Fibroblast of the aortic adventitia (primary cell): Measurements from ENCODE around the gene FAM193B. TPM values are rescaled to one million over a fixed set of nuclear protein-coding genes. Genes with fewer than 3 reads are reported as not detected.

Source experiments
- total RNA-seq: library from RNA; depleted of rRNA; stranded (reverse); fragments of >200 nt; gene quantifications from 2 replicates; pipeline ENCODE4 v1.2.3, GENCODE V29; 2012; ENCODE audit warnings: low replicate concordance

The FAM193B gene
- total RNA-seq, 1 donor: 20.2 TPM

Other genes with a start within 250 kb of the FAM193B start
- 2.6 and 17.5 TPM in 2 replicates for gene MXD3, start 242.7 kb downstream of the FAM193B start, total RNA-seq
- 116 and 190 TPM in 2 replicates for gene LMAN2, start 202.9 kb downstream of the FAM193B start, total RNA-seq
- gene RGS14, start 196.6 kb downstream of the FAM193B start, total RNA-seq: 3.1 and 28.9 TPM in 2 replicates
- not detected in 2 replicates for gene SLC34A1, start 170.1 kb downstream of the FAM193B start, total RNA-seq
- not detected in 2 replicates for gene PFN3, start 153.9 kb downstream of the FAM193B start, total RNA-seq
- gene F12, start 145.0 kb downstream of the FAM193B start, total RNA-seq: 0.27 and 1.4 TPM in 2 replicates
- 9.3 and 15.7 TPM in 2 replicates for gene GRK6, start 127.9 kb downstream of the FAM193B start, total RNA-seq
- 2.2 and 8.8 TPM in 2 replicates for gene PRR7, start 107.7 kb downstream of the FAM193B start, total RNA-seq
- gene DBN1, start 80.9 kb downstream of the FAM193B start, total RNA-seq: 151 and 188 TPM in 2 replicates
- gene PDLIM7, start 57.0 kb downstream of the FAM193B start, total RNA-seq: 13.7 and 91.4 TPM in 2 replicates
- gene DOK3, start 44.7 kb downstream of the FAM193B start, total RNA-seq: 0.99 and 1.3 TPM in 2 replicates
- 58.5 and 138 TPM in 2 replicates for gene DDX41, start 37.6 kb downstream of the FAM193B start, total RNA-seq
- 40.9 and 90.7 TPM in 2 replicates for gene TMED9, start 37.6 kb upstream of the FAM193B start, total RNA-seq
- 16.8 and 21.5 TPM in 2 replicates for gene B4GALT7, start 45.6 kb upstream of the FAM193B start, total RNA-seq
- gene FAM153A, start 228.3 kb upstream of the FAM193B start, total RNA-seq: not detected in 2 replicates